HepG2 (cell line): ENCODE measurements around the gene GCNT2. TPM values are rescaled to one million over a fixed set of nuclear protein-coding genes. Genes with fewer than 3 reads are reported as not detected.

Source experiments
- ATAC-seq: fragments of 200-7000 bp; cut with Tn5 transposase; 3 replicates; pipeline ENCODE4 v1.9.1; 2020; ENCODE audit warnings: mild to moderate bottlenecking, moderate library complexity
- BruUV-seq: library from RNA; stranded (reverse); fragments of 400-500 nt; replicated peaks from 2 replicates; lab custom pipeline; 2021; lab: Mats Ljungman, UMichigan
- CTCF ChIA-PET: fragments of 300-600 bp; formaldehyde crosslinking; extraction: SDS; loops from one replicate; lab custom pipeline; 2021; ENCODE audit warnings: low total read pairs, inconsistent platforms, low intra/inter-chr PET ratio; lab: Yijun Ruan, JAX
- POLR2A ChIA-PET: fragments of 350-600 bp; sonication (Branson Sonifier 250); formaldehyde crosslinking; loops from one replicate; lab custom pipeline; 2020; ENCODE audit warnings: antibody characterized with exemption, inconsistent platforms; lab: Yijun Ruan, JAX
- DNase-seq: peaks from one replicate; pipeline ENCODE4 v3.0.0-alpha.2; 2015; ENCODE audit warnings: low spot score
- FAIRE-seq: peaks from 3 replicates; lab custom pipeline; 2011; peaks lifted over from hg19 to GRCh38; lab: Jason Lieb, UNC
- H2AFZ ChIP-seq: one replicate; pipeline ENCODE4 v1.6.1; 2011; ENCODE audit warnings: low read length, inconsistent platforms
- H3K27ac ChIP-seq: fragments of 300-600 bp; 3 replicates; pipeline ENCODE4 v1.8.0; 2011; ENCODE audit warnings: mixed run types, mild to moderate bottlenecking, mixed read lengths, low read length, inconsistent platforms; ENCODE audit not compliant: insufficient read depth; ENCODE audit errors: extremely low read length
- H3K27me3 ChIP-seq, 2 experiments: fragments of 200-600 bp in 1 of 2; 2 replicates in 1 of 2; 3 replicates in 1 of 2; pipeline versions ENCODE4 v1.6.0 to v1.8.0; 2011; ENCODE audit warnings: low read length in 2 of 2, mild to moderate bottlenecking in 2 of 2, moderate library complexity in 2 of 2, inconsistent platforms in 1 of 2; ENCODE audit not compliant: insufficient read depth in 2 of 2, control insufficient read depth in 1 of 2
- H3K36me3 ChIP-seq, 2 experiments: fragments of 200-600 bp in 1 of 2; replicated peaks in 1 of 2; 2 replicates in 1 of 2; 3 replicates in 1 of 2; pipeline versions ENCODE4 v1.5.1 to v1.8.0; 2011; ENCODE audit warnings: low read length in 2 of 2, inconsistent platforms in 1 of 2; ENCODE audit not compliant: insufficient read depth in 2 of 2, control insufficient read depth in 1 of 2
- H3K4me1 ChIP-seq: 2 replicates; pipeline ENCODE4 v1.5.1; 2012; ENCODE audit warnings: low read length, inconsistent platforms; ENCODE audit not compliant: insufficient read depth
- H3K4me2 ChIP-seq: 2 replicates; pipeline ENCODE4 v1.6.0; 2011; ENCODE audit warnings: low read depth, low read length, inconsistent platforms
- H3K4me3 ChIP-seq, 3 experiments: fragments of 200-600 bp in 1 of 3; sonication (generic), shearing (Covaris generic) in 1 of 3; replicated peaks in 1 of 3; 2 replicates each; pipeline ENCODE4 v1.5.1; 2011 to 2016; ENCODE audit warnings: low read length in 3 of 3, inconsistent platforms in 2 of 3, low read depth in 2 of 3, mild to moderate bottlenecking in 2 of 3, control low read depth in 1 of 3, mixed read lengths in 1 of 3; ENCODE audit not compliant: insufficient read depth in 1 of 3
- H3K79me2 ChIP-seq: one replicate; pipeline ENCODE4 v1.6.1; 2011; ENCODE audit warnings: low read length, inconsistent platforms; ENCODE audit not compliant: insufficient read depth
- H3K9ac ChIP-seq: 2 replicates; pipeline ENCODE4 v1.6.0; 2011; ENCODE audit warnings: mild to moderate bottlenecking, low read depth, low read length, inconsistent platforms; ENCODE audit not compliant: insufficient read depth
- H3K9me3 ChIP-seq: 2 replicates; pipeline ENCODE4 v1.5.1; 2012; ENCODE audit warnings: mild to moderate bottlenecking, low read length
- H4K20me1 ChIP-seq: 2 replicates; pipeline ENCODE4 v1.6.0; 2011; ENCODE audit warnings: inconsistent platforms, mild to moderate bottlenecking, low read length, moderate library complexity; ENCODE audit not compliant: insufficient read depth
- DMTF1 ChIP-seq: sonication (generic); formaldehyde crosslinking; IDR thresholded peaks from 2 replicates; pipeline ENCODE4 v1.4.0; 2020; ENCODE audit warnings: mild to moderate bottlenecking, missing genetic modification reagents
- ESRRA ChIP-seq: sonication (generic); formaldehyde crosslinking; IDR thresholded peaks from 2 replicates; pipeline ENCODE4 v1.5.1; 2020; ENCODE audit warnings: mild to moderate bottlenecking, low read depth, missing genetic modification reagents
- KLF13 ChIP-seq: sonication (generic); formaldehyde crosslinking; IDR thresholded peaks from 2 replicates; pipeline ENCODE4 v1.4.0; 2020; ENCODE audit warnings: mild to moderate bottlenecking, missing genetic modification reagents
- NR2F2 ChIP-seq: IDR thresholded peaks from 2 replicates; pipeline ENCODE4 v1.6.1; 2012; ENCODE audit warnings: low read depth, inconsistent platforms, borderline replicate concordance
- POLR2G ChIP-seq: fragments of 200-400 bp; formaldehyde crosslinking; IDR thresholded peaks from 2 replicates; pipeline ENCODE4 v1.6.1; 2018; ENCODE audit warnings: mild to moderate bottlenecking, low read depth, low read length, moderate library complexity
- REPIN1 ChIP-seq: sonication (generic); formaldehyde crosslinking; IDR thresholded peaks from 2 replicates; pipeline ENCODE4 v1.8.0; 2022; ENCODE audit warnings: missing genetic modification reagents, low read depth, mild to moderate bottlenecking, borderline replicate concordance
- SALL2 ChIP-seq: sonication (generic); formaldehyde crosslinking; IDR thresholded peaks from 2 replicates; pipeline ENCODE4 v1.8.1; 2023; ENCODE audit warnings: mild to moderate bottlenecking, missing genetic modification reagents, inconsistent platforms
- SMAD1 ChIP-seq: sonication (generic); formaldehyde crosslinking; IDR thresholded peaks from 2 replicates; pipeline ENCODE4 v1.4.0; 2020; ENCODE audit warnings: missing genetic modification reagents, low read depth, mild to moderate bottlenecking, borderline replicate concordance
- TEAD2 ChIP-seq: sonication (generic); formaldehyde crosslinking; IDR thresholded peaks from 2 replicates; pipeline ENCODE4 v1.9.0; 2021; ENCODE audit warnings: missing genetic modification reagents
- ZNF550 ChIP-seq: sonication (generic); formaldehyde crosslinking; IDR thresholded peaks from 2 replicates; pipeline ENCODE4 v1.4.0; 2020; ENCODE audit warnings: mild to moderate bottlenecking, missing genetic modification reagents, borderline replicate concordance
- WGBS: methylation state at CpG from one replicate; pipeline ENCODE4 v1.1.6; 2017; ENCODE audit warnings: low lambda C conversion rate; 5-methylcytosine and 5-hydroxymethylcytosine counted together
- in situ Hi-C: cut with HindIII; loops from 2 replicates; pipeline ENCODE4 v1.10.0; 2017; ENCODE audit warnings: low pct_unique_long_range_greater_than_20kb; ENCODE audit not compliant: extremely low pct_ligation_motif_present
- intact Hi-C: fragments of 100-400 bp; cut with micrococcal nuclease; formaldehyde crosslinking; loops from one replicate; pipeline ENCODE4 v1.10.0; 2022; ENCODE audit not compliant: unreplicated experiment
- polyA plus RNA-seq, 8 experiments: library from polyadenylated mRNA; depleted of rRNA in 3 of 8; stranded (reverse) in 7 of 8; unstranded in 1 of 8; fragments of >200 nt; fragmentation: Illumina TruSeq in 4 of 8; extraction: Trizol in 4 of 8; gene quantifications; 2 replicates each; pipeline versions ENCODE4 v1.2.1 to v1.2.3, GENCODE V29; 2011 to 2016; ENCODE audit warnings: low read depth in 4 of 8, missing spikeins in 1 of 8, mixed read lengths in 1 of 8; ENCODE audit not compliant: insufficient read depth in 1 of 8
- total RNA-seq, 5 experiments: library from RNA; depleted of rRNA; stranded (reverse); fragments of >200 nt; fragmentation: Illumina TruSeq; extraction: Trizol; gene quantifications; 2 replicates each; pipeline ENCODE4 v1.2.3, GENCODE V29; 2016; ENCODE audit warnings: low read depth in 1 of 5

GCNT2 gene
- total and polyA plus RNA-seq, 2 of the 13 experiments (the other 11 are each of a cell fraction or from before 2014, with no cell fraction given): 11.8 to 31.9 TPM

GRCh38 chr6:10589429-10589727 lies 68.2 kb downstream of the GCNT2 start:
- Histone ChIP-seq H3K4me1 (peaks cover 7% of the 10 kb centered on the region), H3K4me2 (no peak overlapping the region), H3K9me3 (no peaks in the 10 kb centered on the region), H3K79me2 (no peaks in the 10 kb centered on the region), H2AFZ (no peak overlapping the region), H3K36me3 (peaks cover 0 to 3% of the 10 kb centered on the region in 2 experiments; a peak in 1 of 5 replicates), H3K27me3 (no peaks in the 10 kb centered on the region; a peak in 1 of 5 replicates), H3K4me3 (no peak overlapping the region), H3K27ac (no peak overlapping the region), H4K20me1 (no peaks in the 10 kb centered on the region; the same call in 1 of the 2 replicates), H3K9ac (no peak overlapping the region)
- ATAC-seq (peak; percentile 33; the same call in 1 of the 3 replicates), FAIRE-seq (no peak), DNase-seq (no peak)
- no TSS peak for BruUV-seq
- intact Hi-C loops (no loop called here), in situ Hi-C loops (no loop called here)
- WGBS: 96% methylated on average over 2 of the region's 2 CpGs
- POLR2A ChIA-PET: no interaction called here
- CTCF ChIA-PET: no interaction called here
- TF ChIP-seq POLR2G (no peak), NR2F2 (no peak), ESRRA (CRISPR knock-in tag) (no peak), REPIN1 (CRISPR knock-in tag) (no peak), SALL2 (CRISPR knock-in tag) (no peak), DMTF1 (CRISPR knock-in tag) (no peak)

- FAIRE-seq: no peak
- no TSS peak for BruUV-seq
- Histone ChIP-seq H3K4me2 (no peak overlapping the region), H2AFZ (no peak overlapping the region), H3K4me3 (no peak overlapping the region), H3K9me3 (no peaks in the 10 kb centered on the region), H3K4me1 (peaks cover 1% of the 10 kb centered on the region; the same call in 1 of the 2 replicates)
- DNase-seq: no peak
- intact Hi-C loops: no loop called here
- no peak for TF ChIP-seq TEAD2 (CRISPR knock-in tag)
- no peak for TF ChIP-seq ZNF550 (CRISPR knock-in tag)
- no peak for TF ChIP-seq KLF13 (CRISPR knock-in tag)
- no peak for TF ChIP-seq SMAD1
- TF ChIP-seq, all 625 proteins: peak for 0
- POLR2A ChIA-PET: no interaction called here
- H3K27me3 ChIP-seq: no peaks in the 10 kb centered on the region; a peak in 1 of 5 replicates
- H3K79me2 ChIP-seq: no peaks in the 10 kb centered on the region
- 100% methylated on average over 3 of the region's 3 CpGs for WGBS
- H3K27ac ChIP-seq: no peak overlapping the region
- in situ Hi-C loops: no loop called here
- no peaks in the 10 kb centered on the region for H4K20me1 ChIP-seq
- no peak for ATAC-seq
- H3K36me3 ChIP-seq: peaks cover 0 to 3% of the 10 kb centered on the region in 2 experiments; a peak in 1 of 5 replicates
- no peak overlapping the region for H3K9ac ChIP-seq
- CTCF ChIA-PET: no interaction called here
Observed at GRCh38 chr6:10589983-10590382, 68.8 kb downstream of the GCNT2 start.
